ENCODE results near the gene PHKA2.

PHKA2 gene

DNA sequence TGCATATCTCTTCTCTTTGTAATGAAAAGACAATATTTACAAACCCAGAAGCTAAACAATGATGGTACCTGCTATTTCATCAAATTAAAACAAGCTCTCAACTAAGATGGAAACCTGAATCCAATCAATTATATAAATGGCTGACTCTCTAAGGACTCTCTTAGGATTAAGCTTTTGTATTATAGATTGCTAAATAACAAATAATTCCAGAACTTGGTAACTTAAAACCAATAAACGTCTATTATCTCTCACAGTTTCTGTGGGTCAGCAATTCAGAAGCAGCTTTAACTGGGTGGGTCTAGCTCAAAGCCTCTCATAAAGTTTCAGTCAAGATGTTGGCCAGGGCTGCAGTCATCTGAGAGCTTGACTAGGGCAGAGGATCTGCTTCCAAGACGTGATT is 12.4 kb downstream of the PHKA2 start:
- DNase-seq: no peak

DNA sequence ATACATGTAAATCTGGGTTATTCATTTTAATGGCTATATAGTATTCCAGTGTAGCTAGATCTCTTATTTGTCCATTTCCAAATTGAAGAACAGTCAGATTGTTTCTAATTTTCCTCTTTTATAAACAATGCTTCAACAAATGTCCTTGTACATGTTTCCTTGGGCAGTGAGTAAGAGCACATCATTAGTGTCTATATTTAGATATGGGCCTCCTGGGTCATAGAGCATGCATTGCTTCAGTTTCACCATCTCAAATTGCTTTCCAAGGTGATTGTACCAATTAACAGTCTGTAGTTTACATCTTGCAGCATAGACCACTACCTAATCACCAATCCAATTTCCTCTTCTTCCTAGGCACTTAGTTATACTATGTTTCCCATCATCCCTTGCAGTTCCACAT is 13.4 kb downstream of the PHKA2 start:
- no peak for DNase-seq

DNA sequence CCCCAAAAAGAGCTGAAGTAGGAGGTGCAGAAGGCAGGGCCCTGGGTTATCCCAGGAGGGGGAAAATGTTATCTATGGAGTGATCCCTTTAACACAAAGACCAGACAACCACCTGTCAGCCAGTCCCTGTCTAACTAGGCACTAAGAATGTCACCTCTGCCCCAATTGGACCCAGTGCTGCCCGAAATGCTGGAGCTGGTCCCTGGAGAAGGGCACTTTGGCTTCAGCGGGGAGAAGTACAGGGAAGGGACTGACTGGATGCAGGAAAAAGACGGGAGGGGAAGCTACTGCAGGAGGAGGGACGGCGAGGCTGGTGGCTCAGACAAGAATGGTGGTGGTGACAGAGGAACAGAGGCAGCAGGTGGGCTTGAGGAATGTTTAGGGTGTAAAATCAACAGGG is 17.3 kb downstream of the PHKA2 start:
- DNase-seq: no peak

DNA sequence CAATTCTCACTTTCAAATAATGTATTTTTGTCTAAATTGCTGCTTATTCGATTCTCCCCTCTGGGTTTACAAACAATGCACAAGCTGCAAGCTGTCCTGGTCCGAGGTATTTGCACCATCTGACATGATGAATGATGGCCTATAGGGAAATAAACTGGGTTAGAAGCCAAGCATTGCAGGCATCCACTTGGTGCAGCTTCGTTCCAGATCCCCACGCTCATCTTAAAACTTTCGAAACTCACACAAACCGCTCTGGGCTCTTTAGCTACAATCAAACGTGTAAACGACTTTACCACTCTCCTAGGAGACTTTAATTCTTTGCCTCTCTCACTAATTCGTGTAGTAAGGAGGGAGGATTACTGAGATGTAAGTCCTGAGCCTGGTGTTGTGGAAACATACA is 19.0 kb downstream of the PHKA2 start:
- no peak for DNase-seq

DNA sequence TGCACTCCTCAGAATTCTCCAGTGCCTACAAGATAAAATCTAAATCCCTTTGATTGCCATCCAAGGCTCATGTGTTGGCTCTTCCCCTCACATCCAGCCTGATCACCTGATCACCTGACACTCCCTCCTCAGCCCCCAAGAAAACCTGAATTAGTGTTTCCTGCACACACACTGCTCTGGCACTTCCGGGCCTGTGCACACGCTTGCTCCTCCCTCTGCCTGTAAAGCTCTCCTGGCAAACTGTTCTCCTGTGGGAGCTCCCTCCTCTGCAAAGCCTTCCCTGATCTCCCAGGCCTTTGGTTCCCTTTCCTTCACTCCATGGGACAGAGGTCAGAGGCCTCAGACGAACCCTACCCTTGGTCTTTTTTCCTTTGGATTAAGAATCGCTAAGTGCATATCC is 19.9 kb downstream of the PHKA2 start:
- DNase-seq: no peak

DNA sequence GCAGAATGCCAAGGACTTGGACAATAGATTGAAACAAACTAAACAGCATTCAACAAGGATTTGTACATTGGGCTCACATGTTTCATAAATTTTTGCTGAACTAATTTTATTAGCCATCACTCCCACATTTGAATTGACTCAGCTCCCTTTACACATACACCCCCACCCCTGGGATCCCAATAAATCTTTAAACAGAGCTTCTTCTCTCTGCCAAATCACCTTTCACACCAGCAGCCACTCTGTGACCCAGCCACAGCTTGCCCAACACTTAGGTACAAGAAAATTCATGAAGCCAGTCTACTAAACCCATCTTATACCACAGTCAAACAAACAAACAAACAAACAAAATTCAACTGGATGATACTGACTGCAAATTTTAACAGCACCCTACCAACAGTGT is 21.6 kb downstream of the PHKA2 start:
- DNase-seq: no peak

DNA sequence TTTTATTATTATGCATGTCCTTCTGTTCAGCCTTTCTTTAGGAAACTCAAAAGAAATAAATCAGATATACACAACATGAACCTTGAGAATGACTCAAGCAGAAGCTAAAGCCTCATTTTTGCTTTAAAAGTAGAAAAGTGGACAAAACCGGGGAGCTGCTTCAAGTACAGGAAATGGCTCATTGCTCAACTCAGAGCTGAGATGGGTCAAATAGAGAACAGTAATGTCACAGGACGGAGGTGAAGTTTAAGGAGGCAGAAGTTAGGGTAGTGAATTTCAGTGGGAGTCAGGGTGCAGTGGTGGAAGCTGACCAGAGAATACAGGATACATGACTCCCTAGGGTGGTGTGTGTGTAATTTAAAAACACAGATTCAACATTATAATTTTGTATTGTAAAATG is 22.2 kb downstream of the PHKA2 start:
- DNase-seq: peak; percentile 44

DNA sequence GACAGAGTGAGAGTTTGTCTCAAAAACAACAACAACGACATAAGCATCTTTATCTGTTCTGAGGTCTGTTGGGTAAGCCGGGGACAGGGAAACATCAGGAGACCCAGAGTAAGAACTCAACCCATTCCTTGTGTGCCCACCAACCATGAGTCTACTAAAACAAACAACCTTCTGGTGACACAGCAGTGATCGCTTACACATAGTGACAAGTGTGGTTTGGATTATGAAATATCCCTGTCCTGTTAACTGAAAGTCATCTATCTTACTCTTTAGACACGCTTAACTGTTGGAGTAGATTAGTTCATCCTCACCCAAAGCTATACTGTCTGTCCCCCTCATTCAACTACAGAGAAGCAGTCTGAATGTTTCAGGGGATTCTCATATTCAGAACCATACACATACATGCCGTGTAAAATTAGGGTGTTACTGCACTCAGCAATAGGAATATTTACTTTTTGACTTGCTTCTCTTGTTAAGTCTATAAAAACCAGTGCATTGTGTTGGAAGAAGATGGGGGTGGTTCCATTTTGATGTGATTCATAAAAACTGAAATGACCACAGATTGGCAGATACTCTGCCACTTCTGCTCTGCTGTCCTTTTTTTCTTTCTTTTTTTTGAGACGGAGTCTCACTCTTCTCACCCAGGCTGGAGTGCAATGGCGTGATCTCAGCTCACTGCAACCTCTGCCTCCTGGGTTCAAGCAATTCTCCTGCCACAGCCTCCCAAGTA is 27.4 kb downstream of the PHKA2 start:
- DNase-seq: peak; percentile 66

DNA sequence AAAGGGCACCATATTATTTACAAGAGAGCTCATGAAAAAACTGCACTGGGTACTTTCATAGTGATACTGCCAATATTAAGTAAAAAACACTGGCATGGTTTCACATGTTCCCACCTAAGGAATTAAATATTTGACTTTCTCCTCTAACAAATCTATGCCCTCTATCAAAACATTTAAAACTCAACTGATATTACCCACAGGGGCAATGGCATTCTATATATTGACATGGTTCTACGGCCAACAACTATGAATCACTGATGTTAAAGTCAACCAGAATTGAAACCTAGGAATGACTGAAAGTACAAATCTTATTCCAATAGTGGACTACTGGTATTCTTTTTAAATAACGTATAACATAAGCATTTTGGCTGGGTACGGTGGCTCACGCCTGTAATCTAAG is 28.2 kb downstream of the PHKA2 start:
- no peak for DNase-seq

DNA sequence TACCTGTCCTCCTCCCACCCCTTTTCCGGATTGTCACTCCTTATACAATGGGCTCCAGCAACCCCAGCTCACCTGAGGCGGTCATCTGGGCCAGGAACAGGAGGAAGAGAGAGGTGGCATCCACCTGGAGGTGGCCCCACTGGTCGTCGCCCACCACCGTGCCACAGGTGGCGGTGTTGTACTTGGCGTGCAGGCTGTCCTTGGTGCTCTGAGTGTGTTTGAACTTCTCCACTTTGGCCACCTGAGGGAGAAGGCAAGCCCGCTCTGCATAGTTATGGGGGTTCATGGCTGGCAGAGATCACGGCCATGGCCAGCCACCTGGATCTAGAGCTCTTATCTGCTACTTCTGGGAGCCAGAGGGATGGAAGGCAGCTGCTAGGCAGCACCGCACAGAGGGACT is 32.9 kb downstream of the PHKA2 start:
- peak; percentile 42 for DNase-seq

DNA sequence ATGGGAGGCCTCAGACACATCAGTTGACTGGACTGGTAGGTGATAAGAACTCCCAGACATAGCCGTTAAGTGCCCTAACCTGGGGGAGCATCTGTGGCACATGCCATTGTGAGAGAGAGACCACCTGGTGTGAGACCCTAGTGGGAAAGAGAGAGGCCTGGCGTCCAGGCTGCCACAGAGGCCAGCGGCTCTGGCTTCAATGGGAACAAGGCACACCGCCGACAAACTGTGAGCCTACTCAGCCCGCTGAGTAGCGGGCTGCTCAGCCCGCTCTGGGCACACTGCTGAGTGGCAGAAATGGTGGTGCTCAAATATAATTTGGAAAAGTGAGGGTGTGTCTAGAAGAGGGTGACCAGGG is 34.0 kb downstream of the PHKA2 start:
- no peak for DNase-seq

DNA sequence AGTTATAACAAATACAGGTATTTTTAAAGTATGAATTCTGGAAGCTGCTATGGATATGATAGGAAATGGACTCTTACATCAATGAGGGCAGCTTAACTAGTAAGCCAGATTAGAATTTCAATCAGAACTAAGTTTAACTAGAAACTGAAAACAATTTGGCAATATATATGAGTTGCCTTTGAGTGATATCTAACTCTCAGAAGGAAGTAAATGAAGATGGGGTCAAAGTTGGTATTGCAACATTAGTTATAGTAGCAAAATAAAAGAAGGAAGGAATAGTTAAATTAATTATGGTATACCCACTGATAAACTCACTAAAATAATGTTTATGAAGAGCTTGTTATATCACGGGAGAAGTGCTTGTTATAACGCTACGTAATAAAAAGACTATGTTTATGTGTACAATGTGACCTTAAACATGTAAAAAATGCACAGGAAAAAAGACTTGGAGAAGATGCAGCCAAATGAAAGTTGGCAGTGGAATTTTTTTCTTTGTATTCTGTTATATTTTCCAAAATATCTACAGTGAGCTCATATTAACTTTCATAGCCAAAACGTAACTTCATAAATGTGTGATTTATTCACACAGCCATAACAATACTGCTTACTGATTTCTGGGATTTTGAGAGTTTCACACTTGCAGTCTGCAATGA is 34.5 kb downstream of the PHKA2 start:
- no peak for DNase-seq

DNA sequence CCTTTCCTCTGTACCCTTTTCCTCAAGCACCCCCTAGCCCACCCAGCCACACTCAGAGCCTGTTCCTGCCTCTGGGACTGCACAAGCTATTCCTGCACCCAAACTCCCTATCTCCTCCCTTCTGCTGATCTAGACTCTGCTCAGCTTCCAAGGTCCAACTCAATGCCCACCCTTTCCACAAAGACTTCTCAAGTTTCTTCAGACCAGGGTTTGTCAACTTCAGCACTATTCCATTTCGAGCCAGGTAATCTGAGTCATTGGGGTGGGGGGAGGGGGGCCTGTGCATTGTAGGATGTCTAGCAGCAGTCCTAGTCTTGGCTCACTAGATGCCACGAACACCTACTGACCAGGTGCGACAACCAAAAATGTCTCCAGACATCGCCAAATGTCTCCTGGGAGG is 37.3 kb downstream of the PHKA2 start:
- DNase-seq: no peak

DNA sequence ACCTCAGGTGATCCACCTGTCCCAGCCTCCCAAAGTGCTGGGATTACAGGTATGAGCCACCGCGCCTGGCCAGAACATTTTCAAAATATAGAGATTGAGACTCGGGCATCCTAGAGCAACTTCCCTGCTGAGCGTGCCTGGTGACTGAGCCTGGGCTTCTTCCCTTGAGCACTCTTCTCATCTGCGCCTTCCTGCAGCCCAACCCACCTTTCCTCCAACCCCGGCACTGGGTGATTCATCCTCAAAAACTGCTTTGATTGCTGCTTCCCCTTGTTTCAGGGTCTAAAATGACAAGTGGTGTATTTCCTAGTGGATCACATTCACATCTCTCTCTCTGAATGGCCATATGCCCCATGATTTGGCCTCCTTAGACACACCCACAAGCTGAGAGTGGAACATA is 37.8 kb downstream of the PHKA2 start:
- DNase-seq: no peak

DNA sequence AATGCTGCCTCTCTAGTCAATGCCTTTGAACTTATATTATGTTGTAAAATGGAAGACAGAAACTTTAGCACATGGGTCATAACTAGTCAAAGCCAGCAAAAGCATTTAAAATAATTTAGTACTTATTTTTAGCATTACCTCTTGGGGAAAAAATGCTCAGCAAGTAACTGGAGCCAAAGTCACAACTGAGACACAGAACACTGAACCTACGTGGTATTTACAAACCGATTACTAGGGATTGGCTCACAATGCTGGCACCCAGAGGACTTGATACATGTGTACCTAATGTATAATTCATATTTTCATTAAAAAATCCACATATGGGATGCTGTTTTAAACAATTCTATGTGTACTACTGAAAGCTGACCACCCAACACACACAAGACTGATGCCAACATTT is 38.4 kb downstream of the PHKA2 start:
- no peak for DNase-seq

DNA sequence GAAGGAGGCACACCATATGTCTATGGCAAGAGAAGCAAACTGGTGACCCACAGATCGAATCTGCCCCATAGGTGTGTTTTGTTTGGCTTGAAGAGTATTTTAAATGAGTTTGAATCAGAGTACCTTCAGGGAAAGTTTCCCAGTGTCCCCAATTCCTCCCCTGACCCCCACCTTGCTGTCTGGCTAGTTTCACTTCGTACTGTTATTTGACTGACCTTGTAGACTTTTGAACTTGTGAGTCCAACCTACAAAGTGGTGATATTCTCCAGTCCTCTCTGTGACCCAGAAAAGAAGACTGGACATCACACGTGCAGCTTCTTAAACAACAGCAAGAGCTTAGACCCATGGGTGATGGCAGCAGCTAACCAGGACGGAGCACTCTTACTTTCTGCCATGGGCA is 39.4 kb downstream of the PHKA2 start:
- no peak for DNase-seq

DNA sequence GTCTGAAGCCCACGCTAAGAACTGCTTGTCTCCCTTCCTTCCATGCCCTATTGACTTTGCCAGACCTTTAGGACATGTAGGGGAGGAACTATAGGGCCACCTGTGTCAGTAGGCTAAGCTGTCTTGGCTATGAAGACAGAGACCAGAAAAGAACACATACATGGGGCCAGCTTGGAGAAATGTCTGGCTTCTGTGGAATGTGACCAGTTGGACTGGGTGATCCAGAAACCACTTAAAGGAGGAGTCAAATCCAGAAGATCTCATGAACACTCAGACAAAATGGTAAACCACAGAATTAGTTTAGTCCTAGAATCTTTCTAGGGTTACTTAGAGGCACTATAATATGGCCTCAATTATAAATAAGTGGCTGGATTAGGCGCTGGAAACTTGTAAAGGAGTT is 42.0 kb downstream of the PHKA2 start:
- no peak for DNase-seq

DNA sequence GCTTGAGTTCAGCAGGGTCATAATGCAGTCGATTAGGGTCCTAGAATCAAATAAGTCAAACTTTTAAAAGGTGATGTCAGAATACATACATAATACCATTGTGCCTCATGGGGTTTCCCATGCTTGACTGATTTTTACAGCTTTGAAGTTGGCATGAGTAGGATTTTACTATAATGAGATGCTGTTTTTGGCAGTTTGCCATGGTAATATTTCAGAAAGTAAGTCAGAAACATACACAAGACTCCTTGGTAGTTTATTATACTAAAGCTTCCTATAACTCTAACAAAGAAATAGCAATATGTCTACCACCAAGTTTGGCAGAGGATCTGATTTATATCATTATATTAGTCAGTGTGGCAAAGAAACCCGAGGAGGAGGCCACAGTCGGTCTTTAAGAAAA is 45.2 kb downstream of the PHKA2 start:
- DNase-seq: no peak

DNA sequence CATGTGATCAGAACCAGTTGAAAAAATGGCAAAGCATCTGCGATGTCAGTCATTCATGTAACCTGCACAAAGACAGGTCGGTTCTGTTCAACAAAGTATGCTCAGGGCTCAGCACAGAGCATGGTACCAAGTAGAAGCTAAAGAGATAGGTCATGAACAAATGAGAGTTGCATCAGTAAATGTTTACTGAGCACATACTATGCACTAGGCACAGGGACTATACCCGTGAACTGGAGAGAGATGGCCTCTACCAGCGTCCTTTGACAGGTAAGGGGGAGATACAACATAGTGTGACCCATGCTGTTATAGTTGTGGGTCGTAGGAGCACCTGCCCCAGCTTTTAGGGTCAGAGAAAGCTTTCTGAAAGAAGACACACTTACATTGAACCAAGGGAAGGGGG is 46.7 kb downstream of the PHKA2 start:
- no peak for DNase-seq

DNA sequence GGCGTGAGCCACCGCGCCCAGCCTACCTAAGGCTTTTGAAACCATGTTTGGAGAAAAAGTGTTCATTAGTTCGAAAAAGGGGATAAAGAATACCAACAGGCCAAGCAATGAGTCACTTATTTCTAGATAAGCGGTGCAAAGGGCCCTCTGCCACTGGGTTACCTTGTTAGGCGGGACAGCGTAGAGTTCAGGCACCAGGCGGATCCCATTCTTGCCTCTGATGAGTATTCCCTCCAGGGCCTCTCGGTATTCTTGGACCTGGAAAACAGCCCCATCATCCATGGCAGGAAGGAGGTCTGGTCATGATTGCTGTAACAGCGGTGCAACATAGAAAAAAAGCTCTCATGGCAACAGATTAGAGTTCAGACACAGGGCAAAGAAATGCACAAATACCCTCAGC is 48.0 kb downstream of the PHKA2 start:
- DNase-seq: no peak

DNA sequence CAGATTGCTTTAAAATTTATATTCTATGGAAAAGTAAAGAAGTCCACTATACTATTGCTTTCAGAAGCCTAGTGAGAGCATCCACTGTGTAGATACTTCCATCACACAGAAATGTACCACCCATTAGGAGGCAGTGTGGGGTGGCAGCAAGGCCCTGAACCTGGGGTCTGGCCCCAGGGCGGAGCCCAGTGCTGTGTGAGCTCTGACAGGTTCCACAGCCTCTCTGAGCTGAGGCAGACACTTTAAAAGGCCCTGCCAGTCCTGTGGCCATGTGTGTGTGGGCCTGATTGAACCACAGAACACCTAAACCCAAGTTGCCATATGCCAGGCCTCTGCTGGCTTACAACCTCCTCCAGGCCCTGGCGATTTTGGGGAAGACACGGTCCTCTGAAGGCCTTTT is 49.2 kb downstream of the PHKA2 start:
- no peak for DNase-seq

DNA sequence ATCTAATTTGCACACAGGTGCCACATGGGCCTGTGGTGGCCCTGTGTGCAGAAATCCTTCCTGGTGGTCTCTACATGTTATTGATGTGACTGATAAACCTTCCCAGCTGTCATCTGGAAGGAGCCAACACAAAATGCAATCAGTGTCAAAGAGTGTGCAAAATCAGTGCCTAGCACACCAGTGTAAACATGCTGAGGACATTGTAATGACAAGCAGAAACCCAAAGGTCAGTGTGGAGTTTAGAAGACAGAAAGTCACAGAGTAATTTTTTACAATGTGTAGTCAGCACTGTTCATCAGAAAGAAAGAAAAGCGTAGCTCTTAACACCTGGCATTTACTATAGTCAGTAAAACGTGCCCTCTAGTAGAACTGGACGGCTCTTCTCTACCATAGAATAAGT is 50.3 kb downstream of the PHKA2 start:
- DNase-seq: no peak

DNA sequence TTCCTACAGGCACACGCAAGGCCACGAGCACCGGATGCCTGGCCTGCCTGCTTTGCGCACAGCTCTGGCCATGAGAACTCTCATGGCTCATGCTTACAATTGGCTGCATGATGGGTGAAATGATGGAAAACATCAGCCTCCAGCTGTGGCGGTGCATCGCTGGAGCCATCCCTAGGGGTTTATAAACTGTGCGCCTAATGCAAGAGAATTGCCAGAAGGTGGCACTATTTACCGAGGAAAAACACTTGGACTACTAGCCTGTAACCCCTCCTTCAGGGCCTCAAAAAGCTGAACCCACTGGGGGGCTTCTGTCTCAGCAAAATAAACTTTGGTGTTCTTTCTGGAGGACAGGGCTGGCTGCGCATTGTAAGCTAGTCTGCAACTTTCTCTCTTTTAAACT is 51.9 kb downstream of the PHKA2 start:
- DNase-seq: peak; percentile 44

DNA sequence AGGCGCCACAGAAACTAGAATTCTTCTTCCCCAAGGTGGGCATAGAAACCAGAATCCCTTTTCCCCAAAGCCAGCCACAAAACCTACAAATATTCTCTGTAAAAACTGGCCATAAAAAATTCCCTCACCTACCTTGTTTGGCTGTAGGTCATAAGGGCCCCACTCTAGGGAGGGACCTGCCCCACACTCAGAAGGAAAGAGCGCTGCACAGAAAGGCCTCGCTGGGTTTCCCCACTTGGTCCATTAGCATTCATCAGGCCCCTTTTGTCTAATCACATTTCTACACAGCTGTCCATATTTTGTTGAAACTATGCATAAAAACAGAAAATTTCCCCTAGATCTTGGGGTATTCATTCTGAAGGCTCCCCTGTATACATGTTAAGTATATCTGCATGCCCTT is 54.1 kb downstream of the PHKA2 start:
- no peak for DNase-seq

DNA sequence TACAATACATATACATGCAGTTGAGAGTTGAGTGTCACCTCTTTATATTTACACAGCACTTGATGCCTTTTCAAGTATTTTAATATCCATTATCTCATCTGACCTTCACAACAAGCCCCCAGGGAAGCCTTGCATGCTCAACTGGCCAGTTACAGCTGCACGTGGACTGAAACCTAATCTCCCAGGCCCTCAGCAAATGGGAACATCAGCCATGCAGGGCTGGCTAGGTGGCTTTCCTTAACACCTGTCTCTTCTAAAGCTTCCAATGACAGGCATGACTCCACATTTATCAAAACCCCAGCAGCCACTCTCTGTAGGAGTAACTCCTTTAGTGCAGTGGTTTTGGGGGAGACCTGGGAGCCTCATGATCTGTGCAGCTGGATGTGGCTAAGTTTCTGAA is 56.4 kb downstream of the PHKA2 start:
- no peak for DNase-seq

Measured in hematopoietic multipotent progenitor cell treated with erythropoietin and hydrocortisone succinate and interleukin-3 and kit ligand, for 4 days (in vitro differentiated cells).